ENCODE data around the gene C1QTNF2.

- TF ChIP-seq, protein P1, sequence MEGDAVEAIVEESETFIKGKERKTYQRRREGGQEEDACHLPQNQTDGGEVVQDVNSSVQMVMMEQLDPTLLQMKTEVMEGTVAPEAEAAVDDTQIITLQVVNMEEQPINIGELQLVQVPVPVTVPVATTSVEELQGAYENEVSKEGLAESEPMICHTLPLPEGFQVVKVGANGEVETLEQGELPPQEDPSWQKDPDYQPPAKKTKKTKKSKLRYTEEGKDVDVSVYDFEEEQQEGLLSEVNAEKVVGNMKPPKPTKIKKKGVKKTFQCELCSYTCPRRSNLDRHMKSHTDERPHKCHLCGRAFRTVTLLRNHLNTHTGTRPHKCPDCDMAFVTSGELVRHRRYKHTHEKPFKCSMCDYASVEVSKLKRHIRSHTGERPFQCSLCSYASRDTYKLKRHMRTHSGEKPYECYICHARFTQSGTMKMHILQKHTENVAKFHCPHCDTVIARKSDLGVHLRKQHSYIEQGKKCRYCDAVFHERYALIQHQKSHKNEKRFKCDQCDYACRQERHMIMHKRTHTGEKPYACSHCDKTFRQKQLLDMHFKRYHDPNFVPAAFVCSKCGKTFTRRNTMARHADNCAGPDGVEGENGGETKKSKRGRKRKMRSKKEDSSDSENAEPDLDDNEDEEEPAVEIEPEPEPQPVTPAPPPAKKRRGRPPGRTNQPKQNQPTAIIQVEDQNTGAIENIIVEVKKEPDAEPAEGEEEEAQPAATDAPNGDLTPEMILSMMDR (IDR thresholded peaks at IDR 0.05), result no peak
- TF ChIP-seq POLR2A (IDR thresholded peaks at IDR 0.05), result no peak
Observed at GRCh38 chr5:160363660-160364395, 6.6 kb downstream of the C1QTNF2 start.
